Measurements from ENCODE around the gene RABGAP1L.
"Not testable (repeated sequence)": the region's sequence is repeated elsewhere in the genome, so short reads cannot be mapped to it uniquely, and the experiment has no call there.

Gene RABGAP1L

GRCh38 chr1:175044591-175044990, 885.3 kb downstream of the RABGAP1L start:
- DNase-seq (ENCODE audit: low read depth): not testable (repeated sequence)

Data from stimulated activated CD4-positive, alpha-beta T cell treated with anti-CD3 and anti-CD28 coated beads, Interleukin-2, amount 100 ng/mL, for 4 hours (primary cell).